RWPE2 (cell line): Measurements from ENCODE around the gene SLC22A1.

Experiments
- ATAC-seq: fragments of 200-7000 bp; cut with Tn5 transposase; 3 replicates; pipeline ENCODE4 v1.9.1; 2021; ENCODE audit warnings: low read depth
- DNase-seq: peaks from one replicate; pipeline ENCODE4 v3.0.0-alpha.2; 2020; ENCODE audit warnings: low spot score
- H3K27ac ChIP-seq: fragments of 450-650 bp; 2 replicates; pipeline ENCODE4 v1.5.1; 2017; ENCODE audit warnings: mild to moderate bottlenecking; ENCODE audit not compliant: poor library complexity, severe bottlenecking
- H3K27me3 ChIP-seq: fragments of 250-450 bp; sonication (Bioruptor Pico); 2 replicates; pipeline ENCODE4 v1.5.1; 2021; ENCODE audit warnings: mild to moderate bottlenecking, moderate library complexity; ENCODE audit not compliant: insufficient read depth, poor library complexity, severe bottlenecking
- H3K36me3 ChIP-seq: fragments of 250-450 bp; sonication (Bioruptor Pico); 2 replicates; pipeline ENCODE4 v1.5.1; 2020; ENCODE audit warnings: low read depth, mild to moderate bottlenecking, moderate library complexity
- H3K4me1 ChIP-seq: fragments of 250-450 bp; sonication (Bioruptor Pico); 2 replicates; pipeline ENCODE4 v1.5.1; 2021; ENCODE audit warnings: mild to moderate bottlenecking, moderate library complexity; ENCODE audit not compliant: insufficient read depth, poor library complexity, severe bottlenecking
- H3K4me3 ChIP-seq: fragments of 250-450 bp; sonication (Bioruptor Pico); 2 replicates; pipeline ENCODE4 v1.5.1; 2021; ENCODE audit warnings: mild to moderate bottlenecking, moderate library complexity; ENCODE audit not compliant: severe bottlenecking
- H3K9me3 ChIP-seq: fragments of 250-450 bp; sonication (Bioruptor Pico); 2 replicates; pipeline ENCODE4 v1.5.1; 2021; ENCODE audit warnings: mild to moderate bottlenecking, moderate library complexity; ENCODE audit not compliant: severe bottlenecking
- TF ChIP-seq, protein P1 (sequence below): fragments of 450-650 bp; IDR thresholded peaks from one replicate; pipeline ENCODE4 v1.5.1; 2017; ENCODE audit warnings: mild to moderate bottlenecking, moderate library complexity; ENCODE audit not compliant: poor library complexity, severe bottlenecking

The SLC22A1 gene

DNA sequence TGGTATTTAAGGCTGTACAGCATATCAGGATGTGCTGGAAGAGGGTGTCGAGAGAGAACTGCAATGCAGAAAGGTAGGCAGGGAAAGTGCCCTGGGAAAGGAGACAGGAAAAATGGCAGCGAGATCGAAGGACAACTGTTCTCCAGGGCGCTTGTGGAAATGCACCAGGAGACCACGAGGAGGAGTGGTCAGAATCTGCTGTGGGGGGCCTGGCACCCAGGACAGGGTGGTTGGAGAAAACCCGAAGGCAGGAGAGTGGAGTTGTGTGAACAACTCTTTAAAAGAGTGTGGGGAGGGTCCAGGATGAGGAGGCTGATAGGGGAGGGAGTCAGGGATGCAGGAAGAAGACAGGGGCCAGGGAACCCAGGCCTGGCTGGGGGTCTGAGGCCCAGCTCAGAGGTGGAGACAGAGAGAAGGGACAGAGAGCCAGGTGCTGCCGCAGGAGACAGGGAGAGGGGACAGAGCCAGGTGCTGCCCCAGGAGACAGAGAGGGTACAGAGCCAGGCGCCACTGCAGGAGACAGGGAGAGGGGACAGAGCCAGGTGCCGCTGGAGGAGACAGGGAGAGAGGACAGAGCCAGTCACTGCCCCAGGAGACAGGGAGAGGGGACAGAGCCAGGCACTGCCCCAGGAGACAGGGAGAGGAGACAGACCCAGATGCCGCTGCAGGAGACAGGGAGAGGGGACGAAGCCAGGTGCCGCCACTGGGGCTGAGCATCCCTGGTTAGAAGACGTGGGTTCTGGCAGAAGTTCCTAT is 9.3 kb downstream of the SLC22A1 start:
- Histone ChIP-seq H3K27me3 (no peaks in the 10 kb centered on the region), H3K4me1 (no peaks in the 10 kb centered on the region), H3K9me3 (no peaks in the 10 kb centered on the region), H3K36me3 (no peaks in the 10 kb centered on the region), H3K4me3 (no peak overlapping the region), H3K27ac (no peak overlapping the region)
- ATAC-seq, result no peak
- no peak for DNase-seq
- TF ChIP-seq, protein P1, sequence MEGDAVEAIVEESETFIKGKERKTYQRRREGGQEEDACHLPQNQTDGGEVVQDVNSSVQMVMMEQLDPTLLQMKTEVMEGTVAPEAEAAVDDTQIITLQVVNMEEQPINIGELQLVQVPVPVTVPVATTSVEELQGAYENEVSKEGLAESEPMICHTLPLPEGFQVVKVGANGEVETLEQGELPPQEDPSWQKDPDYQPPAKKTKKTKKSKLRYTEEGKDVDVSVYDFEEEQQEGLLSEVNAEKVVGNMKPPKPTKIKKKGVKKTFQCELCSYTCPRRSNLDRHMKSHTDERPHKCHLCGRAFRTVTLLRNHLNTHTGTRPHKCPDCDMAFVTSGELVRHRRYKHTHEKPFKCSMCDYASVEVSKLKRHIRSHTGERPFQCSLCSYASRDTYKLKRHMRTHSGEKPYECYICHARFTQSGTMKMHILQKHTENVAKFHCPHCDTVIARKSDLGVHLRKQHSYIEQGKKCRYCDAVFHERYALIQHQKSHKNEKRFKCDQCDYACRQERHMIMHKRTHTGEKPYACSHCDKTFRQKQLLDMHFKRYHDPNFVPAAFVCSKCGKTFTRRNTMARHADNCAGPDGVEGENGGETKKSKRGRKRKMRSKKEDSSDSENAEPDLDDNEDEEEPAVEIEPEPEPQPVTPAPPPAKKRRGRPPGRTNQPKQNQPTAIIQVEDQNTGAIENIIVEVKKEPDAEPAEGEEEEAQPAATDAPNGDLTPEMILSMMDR, result no peak

DNA sequence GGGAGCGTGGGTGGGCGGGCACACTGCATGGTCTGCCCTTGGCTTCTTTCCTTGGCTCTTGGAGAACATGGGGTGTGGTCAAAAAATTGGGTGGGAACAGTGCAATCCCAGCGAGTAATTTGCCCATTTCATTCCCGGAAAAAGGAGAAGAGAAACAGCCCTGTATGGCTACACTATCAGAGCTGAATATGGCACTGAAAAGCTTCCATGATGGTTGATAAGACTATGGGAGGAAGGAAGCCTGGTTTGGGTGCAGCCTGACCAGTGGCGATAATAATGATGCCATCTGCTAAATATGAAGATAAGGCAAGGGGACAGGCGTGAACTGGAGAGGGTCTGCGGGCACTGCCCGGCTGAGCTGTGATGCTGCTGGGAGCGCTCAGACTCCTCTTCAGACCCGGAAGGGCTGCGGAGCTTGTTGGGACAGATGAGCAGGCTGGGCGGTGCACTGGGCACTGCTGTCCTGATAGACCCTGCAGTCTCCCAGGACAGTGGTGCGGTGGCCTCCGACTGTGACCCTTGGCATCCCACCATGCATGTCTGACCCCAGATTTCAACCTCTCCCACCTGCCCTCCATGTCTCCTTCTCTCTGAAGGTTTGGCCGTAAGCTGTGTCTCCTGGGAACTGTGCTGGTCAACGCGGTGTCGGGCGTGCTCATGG is 10.2 kb downstream of the SLC22A1 start:
- ATAC-seq, result no peak
- no peaks in the 10 kb centered on the region for H3K36me3 ChIP-seq
- no peaks in the 10 kb centered on the region for H3K4me1 ChIP-seq
- H3K4me3 ChIP-seq, result no peak overlapping the region
- no peak overlapping the region for H3K27ac ChIP-seq
- DNase-seq, result no peak
- TF ChIP-seq, protein P1, result no peak
- no peaks in the 10 kb centered on the region for H3K9me3 ChIP-seq
- H3K27me3 ChIP-seq, result no peaks in the 10 kb centered on the region

DNA sequence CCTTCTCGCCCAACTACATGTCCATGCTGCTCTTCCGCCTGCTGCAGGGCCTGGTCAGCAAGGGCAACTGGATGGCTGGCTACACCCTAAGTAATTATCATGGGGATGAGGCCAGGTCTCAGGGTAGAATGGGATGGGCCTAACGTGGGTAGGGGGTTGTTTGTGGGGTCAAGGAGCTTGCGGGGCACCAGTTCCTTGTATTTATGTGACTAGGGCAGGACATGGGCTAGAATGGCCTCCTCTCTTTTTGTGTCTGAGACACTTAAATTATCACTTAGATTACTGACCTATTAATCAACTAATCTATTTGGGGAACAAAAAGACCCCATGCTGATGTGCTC is 10.7 kb downstream of the SLC22A1 start:
- H3K27me3 ChIP-seq, result no peaks in the 10 kb centered on the region
- TF ChIP-seq, protein P1, result no peak

DNA sequence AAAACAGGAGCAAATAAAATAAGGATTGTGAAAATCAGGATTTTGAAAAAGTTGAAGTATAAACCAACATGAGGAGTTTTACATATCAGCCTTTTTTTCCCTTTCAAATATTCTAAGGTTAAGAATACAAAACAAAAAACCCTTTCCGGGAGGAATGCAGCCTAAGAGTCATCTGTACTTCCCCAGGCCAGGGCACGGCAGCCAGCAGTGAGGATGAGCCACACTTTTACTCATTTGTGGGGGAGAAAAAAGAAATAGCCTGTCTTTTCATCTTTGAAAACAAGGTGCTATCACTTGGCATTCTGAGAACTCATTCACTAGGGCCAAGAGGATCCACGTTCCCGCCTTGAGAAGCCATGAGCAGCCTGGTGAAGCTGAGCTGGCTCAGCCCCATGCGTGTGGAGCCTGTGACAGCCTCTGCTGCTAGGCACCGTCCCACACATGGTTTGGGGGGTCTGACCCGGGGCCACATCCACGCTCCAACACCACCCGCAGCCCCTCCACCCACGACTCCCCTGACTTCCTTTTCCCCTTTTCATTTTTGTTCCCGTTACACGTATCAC is 11.2 kb downstream of the SLC22A1 start:
- Histone ChIP-seq H3K4me1 (no peaks in the 10 kb centered on the region), H3K9me3 (no peaks in the 10 kb centered on the region), H3K27ac (no peak overlapping the region), H3K36me3 (no peaks in the 10 kb centered on the region), H3K27me3 (no peaks in the 10 kb centered on the region), H3K4me3 (no peak overlapping the region)
- ATAC-seq (peak; percentile 63), DNase-seq (no peak)
- TF ChIP-seq, protein P1, result no peak

More for the DNA sequence above, 10.7 kb downstream of the SLC22A1 start:
- H3K27ac ChIP-seq, result no peak overlapping the region
- H3K36me3 ChIP-seq, result no peaks in the 10 kb centered on the region
- no peaks in the 10 kb centered on the region for H3K9me3 ChIP-seq
- DNase-seq (no peak), ATAC-seq (no peak)
- no peak overlapping the region for H3K4me3 ChIP-seq
- H3K4me1 ChIP-seq, result no peaks in the 10 kb centered on the region
